HepG2 (cell line): ENCODE measurements around the gene ODAM. TPM values are rescaled to one million over a fixed set of nuclear protein-coding genes. Genes with fewer than 3 reads are reported as not detected.

Experiments used
- AKAP8 ChIP-seq: sonication (generic); formaldehyde crosslinking; IDR thresholded peaks from 2 replicates; pipeline ENCODE4 v1.5.1; 2020; ENCODE audit warnings: mild to moderate bottlenecking, missing genetic modification reagents
- ATRX ChIP-seq: sonication (generic); formaldehyde crosslinking; IDR thresholded peaks from 2 replicates; pipeline ENCODE4 v1.4.0; 2020; ENCODE audit warnings: missing genetic modification reagents, borderline replicate concordance
- CSRNP1 ChIP-seq: sonication (generic); formaldehyde crosslinking; IDR thresholded peaks from 2 replicates; pipeline ENCODE4 v1.8.1; 2023; ENCODE audit warnings: mild to moderate bottlenecking, missing genetic modification reagents
- ETV6 ChIP-seq: sonication (generic); formaldehyde crosslinking; conservative IDR thresholded peaks from 2 replicates; pipeline ENCODE4 v1.4.0; 2020; ENCODE audit warnings: missing genetic modification reagents
- FOXO1 ChIP-seq: sonication (generic); formaldehyde crosslinking; IDR thresholded peaks from 2 replicates; pipeline ENCODE4 v1.4.0; 2020; ENCODE audit warnings: missing genetic modification reagents
- MAF1 ChIP-seq: sonication (generic); formaldehyde crosslinking; IDR thresholded peaks from 2 replicates; pipeline ENCODE4 v1.5.0; 2020; ENCODE audit warnings: missing genetic modification reagents, borderline replicate concordance
- MED1 ChIP-seq: sonication (generic); formaldehyde crosslinking; IDR thresholded peaks from 2 replicates; pipeline ENCODE4 v1.4.0; 2020; ENCODE audit warnings: missing genetic modification reagents
- SCMH1 ChIP-seq: sonication (generic); formaldehyde crosslinking; IDR thresholded peaks from 2 replicates; pipeline ENCODE4 v1.9.0; 2021; ENCODE audit warnings: missing genetic modification reagents, mild to moderate bottlenecking, borderline replicate concordance
- SP1 ChIP-seq, 2 experiments: fragments of 450-650 bp in 1 of 2; sonication (generic) in 1 of 2; formaldehyde crosslinking in 1 of 2; IDR thresholded peaks; 2 replicates each; pipeline versions ENCODE4 v1.4.0 to v1.6.1; 2016 to 2020; ENCODE audit warnings: missing genetic modification reagents in 1 of 2
- SP2 ChIP-seq: sonication (generic); formaldehyde crosslinking; IDR thresholded peaks from 2 replicates; pipeline ENCODE4 v1.5.1; 2020; ENCODE audit warnings: mild to moderate bottlenecking, missing genetic modification reagents
- SRF ChIP-seq: IDR thresholded peaks from 2 replicates; pipeline ENCODE4 v1.6.1; 2011; ENCODE audit warnings: mild to moderate bottlenecking, low read depth, low read length, moderate library complexity
- SUZ12 ChIP-seq: fragments of 150-350 bp; IDR thresholded peaks from 2 replicates; pipeline ENCODE4 v1.6.1; 2014; ENCODE audit warnings: low read depth, low read length
- TEAD2 ChIP-seq: sonication (generic); formaldehyde crosslinking; IDR thresholded peaks from 2 replicates; pipeline ENCODE4 v1.9.0; 2021; ENCODE audit warnings: missing genetic modification reagents
- ZBTB42 ChIP-seq: sonication (generic); formaldehyde crosslinking; IDR thresholded peaks from 2 replicates; pipeline ENCODE4 v1.5.0; 2020; ENCODE audit warnings: mild to moderate bottlenecking, missing genetic modification reagents
- ZFX ChIP-seq: sonication (generic); formaldehyde crosslinking; IDR thresholded peaks from 2 replicates; pipeline ENCODE4 v1.4.0; 2020; ENCODE audit warnings: mild to moderate bottlenecking, low read depth, missing genetic modification reagents, moderate library complexity
- ZNF17 ChIP-seq: sonication (generic); formaldehyde crosslinking; IDR thresholded peaks from 2 replicates; pipeline ENCODE4 v1.5.0; 2020; ENCODE audit warnings: mild to moderate bottlenecking, missing genetic modification reagents
- ZNF232 ChIP-seq: sonication (generic); formaldehyde crosslinking; IDR thresholded peaks from 2 replicates; pipeline ENCODE4 v1.4.0; 2020; ENCODE audit warnings: missing genetic modification reagents, borderline replicate concordance
- ZNF260 ChIP-seq: sonication (generic); formaldehyde crosslinking; IDR thresholded peaks from 2 replicates; pipeline ENCODE4 v1.4.0; 2020; ENCODE audit warnings: missing genetic modification reagents, low read depth, mild to moderate bottlenecking, borderline replicate concordance
- ZNF317 ChIP-seq: sonication (generic); formaldehyde crosslinking; IDR thresholded peaks from 2 replicates; pipeline ENCODE4 v1.5.0; 2020; ENCODE audit warnings: mild to moderate bottlenecking, missing genetic modification reagents
- ZNF512 ChIP-seq: sonication (generic); formaldehyde crosslinking; IDR thresholded peaks from 2 replicates; pipeline ENCODE4 v1.4.0; 2020; ENCODE audit warnings: mild to moderate bottlenecking, missing genetic modification reagents
- ZSCAN12 ChIP-seq: sonication (generic); formaldehyde crosslinking; IDR thresholded peaks from 2 replicates; pipeline ENCODE4 v1.9.0; 2021; ENCODE audit warnings: mild to moderate bottlenecking, missing genetic modification reagents
- ZSCAN29 ChIP-seq: sonication (generic); formaldehyde crosslinking; conservative IDR thresholded peaks from 2 replicates; pipeline ENCODE4 v1.4.0; 2020; ENCODE audit warnings: mild to moderate bottlenecking, missing genetic modification reagents
- polyA plus RNA-seq, 8 experiments: library from polyadenylated mRNA; depleted of rRNA in 3 of 8; stranded (reverse) in 7 of 8; unstranded in 1 of 8; fragments of >200 nt; fragmentation: Illumina TruSeq in 4 of 8; extraction: Trizol in 4 of 8; gene quantifications; 2 replicates each; pipeline versions ENCODE4 v1.2.1 to v1.2.3, GENCODE V29; 2011 to 2016; ENCODE audit warnings: low read depth in 4 of 8, missing spikeins in 1 of 8, mixed read lengths in 1 of 8; ENCODE audit not compliant: insufficient read depth in 1 of 8
- total RNA-seq, 5 experiments: library from RNA; depleted of rRNA; stranded (reverse); fragments of >200 nt; fragmentation: Illumina TruSeq; extraction: Trizol; gene quantifications; 2 replicates each; pipeline ENCODE4 v1.2.3, GENCODE V29; 2016; ENCODE audit warnings: low read depth in 1 of 5
- TF ChIP-seq, protein P1 (sequence below): sonication (generic); formaldehyde crosslinking; IDR thresholded peaks from 2 replicates; pipeline ENCODE4 v1.4.0; 2020; ENCODE audit warnings: missing genetic modification reagents
- TF ChIP-seq, protein P2 (sequence below): sonication (generic); formaldehyde crosslinking; IDR thresholded peaks from 2 replicates; pipeline ENCODE4 v1.5.1; 2020; ENCODE audit warnings: missing genetic modification reagents, mild to moderate bottlenecking, borderline replicate concordance

The ODAM gene
- total and polyA plus RNA-seq, 2 of the 13 experiments (the other 11 are each of a cell fraction or from before 2014, with no cell fraction given) = 94.6 to 115 TPM

- TF ChIP-seq CSRNP1 (CRISPR knock-in tag) (no peak), ZNF512 (CRISPR knock-in tag) (no peak), SP2 (CRISPR knock-in tag) (no peak), SCMH1 (CRISPR knock-in tag) (no peak), MAF1 (no peak), ZNF317 (CRISPR knock-in tag) (no peak), TEAD2 (CRISPR knock-in tag) (no peak), SP1 (IDR thresholded peaks at IDR 0.05) (no peak), SP1 (CRISPR knock-in tag; IDR thresholded peaks at IDR 0.05) (no peak), ETV6 (CRISPR knock-in tag) (no peak), AKAP8 (CRISPR knock-in tag) (no peak; the same call in 1 of the 2 replicates), SUZ12 (no peak), ZFX (CRISPR knock-in tag) (no peak), ZSCAN12 (CRISPR knock-in tag) (no peak), ZBTB42 (CRISPR knock-in tag) (no peak), SRF (no peak), ZNF260 (CRISPR knock-in tag) (no peak), ATRX (CRISPR knock-in tag) (no peak), MED1 (peak; percentile 91), ZNF17 (CRISPR knock-in tag) (no peak), FOXO1 (CRISPR knock-in tag) (peak; percentile 94), ZSCAN29 (CRISPR knock-in tag) (no peak), ZNF232 (CRISPR knock-in tag) (0 out of 2 replicates have a peak, but pooled peaks have one; percentile 45)
- TF ChIP-seq, protein P1, sequence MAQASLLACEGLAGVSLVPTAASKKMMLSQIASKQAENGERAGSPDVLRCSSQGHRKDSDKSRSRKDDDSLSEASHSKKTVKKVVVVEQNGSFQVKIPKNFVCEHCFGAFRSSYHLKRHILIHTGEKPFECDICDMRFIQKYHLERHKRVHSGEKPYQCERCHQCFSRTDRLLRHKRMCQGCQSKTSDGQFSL = no peak
- TF ChIP-seq, protein P2, sequence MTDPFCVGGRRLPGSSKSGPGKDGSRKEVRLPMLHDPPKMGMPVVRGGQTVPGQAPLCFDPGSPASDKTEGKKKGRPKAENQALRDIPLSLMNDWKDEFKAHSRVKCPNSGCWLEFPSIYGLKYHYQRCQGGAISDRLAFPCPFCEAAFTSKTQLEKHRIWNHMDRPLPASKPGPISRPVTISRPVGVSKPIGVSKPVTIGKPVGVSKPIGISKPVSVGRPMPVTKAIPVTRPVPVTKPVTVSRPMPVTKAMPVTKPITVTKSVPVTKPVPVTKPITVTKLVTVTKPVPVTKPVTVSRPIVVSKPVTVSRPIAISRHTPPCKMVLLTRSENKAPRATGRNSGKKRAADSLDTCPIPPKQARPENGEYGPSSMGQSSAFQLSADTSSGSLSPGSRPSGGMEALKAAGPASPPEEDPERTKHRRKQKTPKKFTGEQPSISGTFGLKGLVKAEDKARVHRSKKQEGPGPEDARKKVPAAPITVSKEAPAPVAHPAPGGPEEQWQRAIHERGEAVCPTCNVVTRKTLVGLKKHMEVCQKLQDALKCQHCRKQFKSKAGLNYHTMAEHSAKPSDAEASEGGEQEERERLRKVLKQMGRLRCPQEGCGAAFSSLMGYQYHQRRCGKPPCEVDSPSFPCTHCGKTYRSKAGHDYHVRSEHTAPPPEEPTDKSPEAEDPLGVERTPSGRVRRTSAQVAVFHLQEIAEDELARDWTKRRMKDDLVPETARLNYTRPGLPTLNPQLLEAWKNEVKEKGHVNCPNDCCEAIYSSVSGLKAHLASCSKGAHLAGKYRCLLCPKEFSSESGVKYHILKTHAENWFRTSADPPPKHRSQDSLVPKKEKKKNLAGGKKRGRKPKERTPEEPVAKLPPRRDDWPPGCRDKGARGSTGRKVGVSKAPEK (CRISPR knock-in tag) = no peak
These were observed 12.9 kb upstream of the ODAM start (continued) for GRCh38 chr4:70182517-70183167.
